ENCODE measurements around the gene C1QTNF9. TPM values are rescaled to one million over a fixed set of nuclear protein-coding genes. Genes with fewer than 3 reads are reported as not detected.

C1QTNF9 gene
- total RNA-seq, 1 experiment from 2014 or later = not detected

GRCh38 chr13:24356270-24356669 lies 46.9 kb downstream of the C1QTNF9 start:
- intact Hi-C loops (cut with micrococcal nuclease; ENCODE audit: unreplicated experiment) = no loop called here
- H3K27ac ChIP-seq (ENCODE audit: low read length) = no peak overlapping the region
- no peaks in the 10 kb centered on the region for H3K9me3 ChIP-seq (ENCODE audit: control insufficient read depth, insufficient read depth, low read depth, low read length)
- no peaks in the 10 kb centered on the region for H3K27me3 ChIP-seq (ENCODE audit: control insufficient read depth, insufficient read depth, low read length)
- no peak overlapping the region for H3K4me3 ChIP-seq (ENCODE audit: low read depth in 2 of 2, low read length in 2 of 2)
- POLR2A ChIA-PET = no interaction called here
- DNase-seq (ENCODE audit: low read depth, low spot score) = no peak
- in situ Hi-C loops (cut with HindIII; ENCODE audit: low pct_unique_long_range_greater_than_20kb, low sequenced_read_pairs) = no loop called here
- no peak for TF ChIP-seq REST (IDR thresholded peaks at IDR 0.05; ENCODE audit: insufficient read depth in 1 of 2, low read depth in 2 of 2, low read length in 1 of 2)
- TF ChIP-seq POLR2AphosphoS5 (IDR thresholded peaks at IDR 0.05; ENCODE audit: low read depth, low read length) = no peak
- TF ChIP-seq TCF7L2 (IDR thresholded peaks at IDR 0.05; ENCODE audit: low read depth, low read length) = no peak
- TF ChIP-seq CTCF (IDR thresholded peaks at IDR 0.05) = no peak
- TF ChIP-seq SIN3A (IDR thresholded peaks at IDR 0.05; ENCODE audit: borderline replicate concordance, insufficient read depth, low read depth, low read length) = no peak
- CTCF ChIA-PET = no interaction called here
- no TSS peak for BruUV-seq (replicated peaks)
- ATAC-seq = no peak
- no peaks in the 10 kb centered on the region for H3K4me1 ChIP-seq (ENCODE audit: control insufficient read depth, insufficient read depth, low read length)
- H3K36me3 ChIP-seq (ENCODE audit: control insufficient read depth, insufficient read depth, low read length) = no peaks in the 10 kb centered on the region

- TF ChIP-seq SIN3A (IDR thresholded peaks at IDR 0.05; ENCODE audit: borderline replicate concordance, insufficient read depth, low read depth, low read length) (no peak), REST (IDR thresholded peaks at IDR 0.05; ENCODE audit: insufficient read depth in 1 of 2, low read depth in 2 of 2, low read length in 1 of 2) (no peak), TCF7L2 (IDR thresholded peaks at IDR 0.05; ENCODE audit: low read depth, low read length) (no peak), CTCF (IDR thresholded peaks at IDR 0.05) (no peak), POLR2AphosphoS5 (IDR thresholded peaks at IDR 0.05; ENCODE audit: low read depth, low read length) (no peak)
- H3K4me3 ChIP-seq (ENCODE audit: low read depth in 2 of 2, low read length in 2 of 2) = no peak overlapping the region
- ATAC-seq (no peak), DNase-seq (ENCODE audit: low read depth, low spot score) (no peak)
- H3K27ac ChIP-seq (ENCODE audit: low read length) = no peak overlapping the region
- no peaks in the 10 kb centered on the region for H3K4me1 ChIP-seq (ENCODE audit: control insufficient read depth, insufficient read depth, low read length)
- no peaks in the 10 kb centered on the region for H3K27me3 ChIP-seq (ENCODE audit: control insufficient read depth, insufficient read depth, low read length)
- no TSS peak for BruUV-seq (replicated peaks)
- in situ Hi-C loops (cut with HindIII; ENCODE audit: low pct_unique_long_range_greater_than_20kb, low sequenced_read_pairs) = no loop called here
- intact Hi-C loops (cut with micrococcal nuclease; ENCODE audit: unreplicated experiment) = no loop called here
- no peaks in the 10 kb centered on the region for H3K9me3 ChIP-seq (ENCODE audit: control insufficient read depth, insufficient read depth, low read depth, low read length)
- ChIA-PET CTCF (no interaction called here), POLR2A (no interaction called here)
- H3K36me3 ChIP-seq (ENCODE audit: control insufficient read depth, insufficient read depth, low read length) = no peaks in the 10 kb centered on the region
These were observed 47.5 kb downstream of the C1QTNF9 start for GRCh38 chr13:24356837-24357236.

Data from Panc1 (cell line).